Measurements from ENCODE around the gene PRDM16. TPM values are rescaled to one million over a fixed set of nuclear protein-coding genes. Genes with fewer than 3 reads are reported as not detected.

PRDM16 gene
- total and polyA plus RNA-seq, 2 of the 13 experiments (the other 11 are each of a cell fraction or from before 2014, with no cell fraction given) = 0.15 to 0.81 TPM

DNA sequence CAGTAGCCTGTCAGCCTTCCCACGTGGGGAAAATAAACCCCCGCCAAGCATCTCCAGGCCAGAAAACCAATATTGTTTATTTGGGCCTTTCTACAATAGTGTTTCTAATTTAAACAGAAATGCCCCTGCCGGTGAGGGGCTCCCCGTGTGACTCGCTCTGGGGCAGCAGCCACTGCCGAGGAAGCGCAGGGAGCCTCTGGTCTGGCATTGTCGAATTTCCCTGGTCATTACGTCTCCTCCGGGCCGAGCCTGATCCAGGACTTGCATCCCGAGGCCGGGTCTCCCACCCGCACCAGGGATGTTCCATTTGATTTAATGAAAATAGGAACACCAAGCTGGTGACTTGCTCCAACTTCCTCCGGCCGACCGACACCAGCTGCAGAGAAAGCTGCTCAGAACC is 20.5 kb downstream of the PRDM16 start:
- 81% methylated on average over 9 of the region's 17 CpGs for WGBS (ENCODE audit: low lambda C conversion rate)
- CTCF ChIA-PET (ENCODE audit: low intra/inter-chr PET ratio, low total read pairs) = no interaction called here
- H3K27me3 ChIP-seq (ENCODE audit: control insufficient read depth in 1 of 2, insufficient read depth in 2 of 2, low read length in 2 of 2) = peaks cover 4 to 5% of the 10 kb centered on the region in 2 experiments; a peak in 2 of 5 replicates
- H3K9me3 ChIP-seq (ENCODE audit: low read length) = no peaks in the 10 kb centered on the region
- ATAC-seq = no peak
- no peak overlapping the region for H3K4me3 ChIP-seq (replicated peaks in 1 of 3; ENCODE audit: insufficient read depth in 1 of 3, low read depth in 2 of 3, low read length in 3 of 3)
- no peak for FAIRE-seq
- H3K4me2 ChIP-seq (ENCODE audit: low read depth, low read length) = no peak overlapping the region
- no peak overlapping the region for H3K27ac ChIP-seq (ENCODE audit: extremely low read length, insufficient read depth, low read length)
- H3K79me2 ChIP-seq (ENCODE audit: insufficient read depth, low read length) = no peaks in the 10 kb centered on the region
- no peaks in the 10 kb centered on the region for H3K36me3 ChIP-seq (replicated peaks in 1 of 2; ENCODE audit: control insufficient read depth in 1 of 2, insufficient read depth in 2 of 2, low read length in 2 of 2)
- POLR2A ChIA-PET = no interaction called here
- no peaks in the 10 kb centered on the region for H4K20me1 ChIP-seq (ENCODE audit: insufficient read depth, low read length)
- intact Hi-C loops (cut with micrococcal nuclease; ENCODE audit: unreplicated experiment) = no loop called here
- in situ Hi-C loops (cut with HindIII; ENCODE audit: extremely low pct_ligation_motif_present, low pct_unique_long_range_greater_than_20kb) = no loop called here
- TF ChIP-seq HOXA5 (CRISPR knock-in tag; IDR thresholded peaks at IDR 0.05) = no peak
- no peak for TF ChIP-seq TCF7 (IDR thresholded peaks at IDR 0.05; ENCODE audit: low read depth)
- TF ChIP-seq STAT6 (CRISPR knock-in tag; IDR thresholded peaks at IDR 0.05; ENCODE audit: borderline replicate concordance) = no peak
- TF ChIP-seq, protein P1, sequence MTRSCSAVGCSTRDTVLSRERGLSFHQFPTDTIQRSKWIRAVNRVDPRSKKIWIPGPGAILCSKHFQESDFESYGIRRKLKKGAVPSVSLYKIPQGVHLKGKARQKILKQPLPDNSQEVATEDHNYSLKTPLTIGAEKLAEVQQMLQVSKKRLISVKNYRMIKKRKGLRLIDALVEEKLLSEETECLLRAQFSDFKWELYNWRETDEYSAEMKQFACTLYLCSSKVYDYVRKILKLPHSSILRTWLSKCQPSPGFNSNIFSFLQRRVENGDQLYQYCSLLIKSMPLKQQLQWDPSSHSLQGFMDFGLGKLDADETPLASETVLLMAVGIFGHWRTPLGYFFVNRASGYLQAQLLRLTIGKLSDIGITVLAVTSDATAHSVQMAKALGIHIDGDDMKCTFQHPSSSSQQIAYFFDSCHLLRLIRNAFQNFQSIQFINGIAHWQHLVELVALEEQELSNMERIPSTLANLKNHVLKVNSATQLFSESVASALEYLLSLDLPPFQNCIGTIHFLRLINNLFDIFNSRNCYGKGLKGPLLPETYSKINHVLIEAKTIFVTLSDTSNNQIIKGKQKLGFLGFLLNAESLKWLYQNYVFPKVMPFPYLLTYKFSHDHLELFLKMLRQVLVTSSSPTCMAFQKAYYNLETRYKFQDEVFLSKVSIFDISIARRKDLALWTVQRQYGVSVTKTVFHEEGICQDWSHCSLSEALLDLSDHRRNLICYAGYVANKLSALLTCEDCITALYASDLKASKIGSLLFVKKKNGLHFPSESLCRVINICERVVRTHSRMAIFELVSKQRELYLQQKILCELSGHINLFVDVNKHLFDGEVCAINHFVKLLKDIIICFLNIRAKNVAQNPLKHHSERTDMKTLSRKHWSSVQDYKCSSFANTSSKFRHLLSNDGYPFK (CRISPR knock-in tag; IDR thresholded peaks at IDR 0.05; ENCODE audit: borderline replicate concordance) = no peak
- no peak for TF ChIP-seq ATF7-NPFF (CRISPR knock-in tag; IDR thresholded peaks at IDR 0.05; ENCODE audit: low read depth)
- TF ChIP-seq MYC (CRISPR knock-in tag; IDR thresholded peaks at IDR 0.05; ENCODE audit: borderline replicate concordance) = no peak
- TF ChIP-seq DRAP1 (CRISPR knock-in tag; IDR thresholded peaks at IDR 0.05) = no peak
- TF ChIP-seq ZNF746 (CRISPR knock-in tag; IDR thresholded peaks at IDR 0.05) = no peak
- no peak for TF ChIP-seq POLR2AphosphoS5 (IDR thresholded peaks at IDR 0.05; ENCODE audit: low read depth, low read length)
- no peak for TF ChIP-seq HOXD1 (CRISPR knock-in tag; IDR thresholded peaks at IDR 0.05)
- no peak for TF ChIP-seq KDM6A (CRISPR knock-in tag; IDR thresholded peaks at IDR 0.05; ENCODE audit: low read depth)
- no peak for TF ChIP-seq GATA4 (IDR thresholded peaks at IDR 0.05; ENCODE audit: borderline replicate concordance, low read depth)
- no peak for TF ChIP-seq ZNF614 (CRISPR knock-in tag; IDR thresholded peaks at IDR 0.05; ENCODE audit: borderline replicate concordance)
- no peak for TF ChIP-seq ZMYM3 (CRISPR knock-in tag; IDR thresholded peaks at IDR 0.05)
- no peak for TF ChIP-seq GTF2F1 (IDR thresholded peaks at IDR 0.05; ENCODE audit: low read length)
- no peak for DNase-seq (ENCODE audit: low spot score)
- no TSS peak for BruUV-seq (replicated peaks)
- no peak overlapping the region for H3K9ac ChIP-seq (ENCODE audit: insufficient read depth, low read depth, low read length)
- no peak overlapping the region for H2AFZ ChIP-seq (ENCODE audit: low read length)
- no peaks in the 10 kb centered on the region for H3K4me1 ChIP-seq (ENCODE audit: insufficient read depth, low read length)
